Panc1 (cell line): Measurements from ENCODE around the gene SDC3. TPM values are rescaled to one million over a fixed set of nuclear protein-coding genes. Genes with fewer than 3 reads are reported as not detected.

Source experiments
- ATAC-seq: fragments of 200-7000 bp; cut with Tn5 transposase; 2 replicates; pipeline ENCODE4 v1.9.1; 2020; ENCODE audit warnings: mild to moderate bottlenecking, moderate library complexity
- BruUV-seq: library from RNA; stranded (reverse); fragments of 400-500 nt; replicated peaks from 2 replicates; lab custom pipeline; 2021; lab: Mats Ljungman, UMichigan
- CTCF ChIA-PET: fragments of 300-600 bp; sonication (Branson Sonifier 250); formaldehyde crosslinking; loops from one replicate; lab custom pipeline; 2022; ENCODE audit warnings: antibody characterized with exemption; lab: Charles Lee
- POLR2A ChIA-PET: fragments of 300-600 bp; sonication (Branson Sonifier 250); formaldehyde crosslinking; loops from one replicate; lab custom pipeline; 2022; ENCODE audit warnings: antibody characterized with exemption; lab: Charles Lee
- DNase-seq: peaks from one replicate; pipeline ENCODE4 v3.0.0-alpha.2; 2010; ENCODE audit warnings: low read depth, low spot score
- H3K27ac ChIP-seq: 2 replicates; pipeline ENCODE4 v1.5.1; 2011; ENCODE audit warnings: mild to moderate bottlenecking, low read length, inconsistent platforms
- H3K27me3 ChIP-seq: fragments of 200-500 bp; sonication (Bioruptor generic); 2 replicates; pipeline ENCODE4 v1.6.0; 2014; ENCODE audit warnings: low read length, inconsistent platforms; ENCODE audit not compliant: control insufficient read depth, insufficient read depth
- H3K36me3 ChIP-seq: fragments of 200-500 bp; sonication (Bioruptor generic); 2 replicates; pipeline ENCODE4 v1.5.1; 2014; ENCODE audit warnings: inconsistent platforms, mild to moderate bottlenecking, low read length, moderate library complexity; ENCODE audit not compliant: control insufficient read depth, insufficient read depth
- H3K4me1 ChIP-seq: 2 replicates; pipeline ENCODE4 v1.5.1; 2011; ENCODE audit warnings: inconsistent platforms, mild to moderate bottlenecking, low read length, moderate library complexity; ENCODE audit not compliant: control insufficient read depth, insufficient read depth
- H3K4me3 ChIP-seq, 2 experiments: 2 replicates each; pipeline ENCODE4 v1.5.1; 2011 to 2012; ENCODE audit warnings: low read depth in 2 of 2, low read length in 2 of 2, mild to moderate bottlenecking in 2 of 2, inconsistent platforms in 1 of 2, moderate library complexity in 1 of 2
- H3K9me3 ChIP-seq: fragments of 200-500 bp; sonication (Bioruptor generic); 2 replicates; pipeline ENCODE4 v1.5.1; 2014; ENCODE audit warnings: low read depth, mild to moderate bottlenecking, inconsistent platforms, low read length, moderate library complexity; ENCODE audit not compliant: control insufficient read depth, insufficient read depth
- CTCF ChIP-seq: fragments of 450-650 bp; IDR thresholded peaks from 2 replicates; pipeline ENCODE4 v1.5.1; 2017; ENCODE audit warnings: mild to moderate bottlenecking
- POLR2AphosphoS5 ChIP-seq: IDR thresholded peaks from 2 replicates; pipeline ENCODE4 v1.6.1; 2012; ENCODE audit warnings: mild to moderate bottlenecking, low read depth, low read length, moderate library complexity
- REST ChIP-seq, 2 experiments: IDR thresholded peaks; 2 replicates each; pipeline ENCODE4 v1.6.1; 2011 to 2012; ENCODE audit warnings: low read depth in 2 of 2, control low read depth in 1 of 2, low read length in 1 of 2, mild to moderate bottlenecking in 1 of 2, moderate library complexity in 1 of 2; ENCODE audit not compliant: insufficient read depth in 1 of 2
- SIN3A ChIP-seq: IDR thresholded peaks from 2 replicates; pipeline ENCODE4 v1.6.1; 2012; ENCODE audit warnings: low read depth, mild to moderate bottlenecking, low read length, moderate library complexity, borderline replicate concordance; ENCODE audit not compliant: insufficient read depth
- TCF7L2 ChIP-seq: IDR thresholded peaks from 2 replicates; pipeline ENCODE4 v1.6.1; 2011; ENCODE audit warnings: mild to moderate bottlenecking, low read depth, low read length, inconsistent platforms
- in situ Hi-C: cut with HindIII; loops from 2 replicates; pipeline ENCODE4 v1.10.0; 2016; ENCODE audit warnings: low sequenced_read_pairs, low pct_unique_long_range_greater_than_20kb
- intact Hi-C: fragments of 100-400 bp; cut with micrococcal nuclease; formaldehyde crosslinking; loops from one replicate; pipeline ENCODE4 v1.10.0; 2022; ENCODE audit not compliant: unreplicated experiment
- total RNA-seq: library from RNA; stranded (reverse); gene quantifications from one replicate; pipeline ENCODE4 v1.2.1, GENCODE V29; 2021; ENCODE audit not compliant: unreplicated experiment

SDC3 gene
- total RNA-seq, 1 experiment from 2014 or later, result 36.1 TPM

- H3K9me3 ChIP-seq, result no peaks in the 10 kb centered on the region
- no peak for DNase-seq
- CTCF ChIA-PET, result interaction anchor here (0.5 kb wide), 1 partner anchor 42 kb away, joined by 3 read pairs; no protein-coding TSS in a partner anchor
Measured at GRCh38 chr1:30850607-30851006, 58.0 kb downstream of the SDC3 start.

GRCh38 chr1:30848130-30848529, 60.4 kb downstream of the SDC3 start:
- Histone ChIP-seq H3K27me3 (no peaks in the 10 kb centered on the region), H3K4me1 (no peaks in the 10 kb centered on the region), H3K36me3 (no peaks in the 10 kb centered on the region), H3K9me3 (no peaks in the 10 kb centered on the region), H3K4me3 (no peak overlapping the region), H3K27ac (no peak overlapping the region)
- no TSS peak for BruUV-seq
- intact Hi-C loops, result no loop called here
- DNase-seq (no peak), ATAC-seq (no peak)
- CTCF ChIA-PET, result no interaction called here
- no peak for TF ChIP-seq TCF7L2
- TF ChIP-seq REST (IDR thresholded peaks at IDR 0.05; ENCODE audit: insufficient read depth in 1 of 2, low read depth in 2 of 2, low read length in 1 of 2), result no peak
- TF ChIP-seq CTCF, result no peak
- no peak for TF ChIP-seq SIN3A
- POLR2A ChIA-PET, result interaction anchor here (0.6 kb wide), 1 partner anchor 46 kb away, joined by 3 read pairs; no protein-coding TSS in a partner anchor
- in situ Hi-C loops, result no loop called here

More at GRCh38 chr1:30850607-30851006, 58.0 kb downstream of the SDC3 start:
- intact Hi-C loops, result no loop called here
- TF ChIP-seq POLR2AphosphoS5, result no peak
- TF ChIP-seq REST (IDR thresholded peaks at IDR 0.05; ENCODE audit: insufficient read depth in 1 of 2, low read depth in 2 of 2, low read length in 1 of 2), result no peak
- no peak for TF ChIP-seq CTCF
- no peak for TF ChIP-seq TCF7L2
- TF ChIP-seq SIN3A, result no peak
- H3K36me3 ChIP-seq, result no peaks in the 10 kb centered on the region
- in situ Hi-C loops, result no loop called here
- no peak overlapping the region for H3K27ac ChIP-seq
- ATAC-seq, result no peak
- no TSS peak for BruUV-seq
- H3K4me1 ChIP-seq, result no peaks in the 10 kb centered on the region
- POLR2A ChIA-PET, result no interaction called here
- no peak overlapping the region for H3K4me3 ChIP-seq
- no peaks in the 10 kb centered on the region for H3K27me3 ChIP-seq
